ENCODE measurements around the gene DNAJC19.

DNAJC19 gene

DNA sequence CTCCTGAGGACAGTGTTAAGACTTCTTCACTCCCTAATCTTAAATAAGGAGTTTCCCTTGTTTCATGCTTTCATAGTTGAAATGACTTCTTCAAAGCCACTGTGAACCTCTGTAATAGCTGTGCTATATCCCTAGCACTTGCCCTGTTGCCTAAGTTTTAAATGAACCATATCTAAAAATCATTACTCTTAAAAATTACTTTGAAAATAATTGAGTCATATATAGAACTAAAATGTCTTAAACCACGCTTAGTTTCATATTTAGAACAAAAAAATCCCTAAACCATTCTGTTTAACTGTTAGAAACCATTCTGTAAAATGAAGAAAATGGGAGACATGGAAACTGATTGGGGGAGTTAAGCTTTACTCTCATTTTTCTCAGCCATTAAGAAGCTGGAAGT is 29.8 kb downstream of the DNAJC19 start:
- DNase-seq, result no peak

DNA sequence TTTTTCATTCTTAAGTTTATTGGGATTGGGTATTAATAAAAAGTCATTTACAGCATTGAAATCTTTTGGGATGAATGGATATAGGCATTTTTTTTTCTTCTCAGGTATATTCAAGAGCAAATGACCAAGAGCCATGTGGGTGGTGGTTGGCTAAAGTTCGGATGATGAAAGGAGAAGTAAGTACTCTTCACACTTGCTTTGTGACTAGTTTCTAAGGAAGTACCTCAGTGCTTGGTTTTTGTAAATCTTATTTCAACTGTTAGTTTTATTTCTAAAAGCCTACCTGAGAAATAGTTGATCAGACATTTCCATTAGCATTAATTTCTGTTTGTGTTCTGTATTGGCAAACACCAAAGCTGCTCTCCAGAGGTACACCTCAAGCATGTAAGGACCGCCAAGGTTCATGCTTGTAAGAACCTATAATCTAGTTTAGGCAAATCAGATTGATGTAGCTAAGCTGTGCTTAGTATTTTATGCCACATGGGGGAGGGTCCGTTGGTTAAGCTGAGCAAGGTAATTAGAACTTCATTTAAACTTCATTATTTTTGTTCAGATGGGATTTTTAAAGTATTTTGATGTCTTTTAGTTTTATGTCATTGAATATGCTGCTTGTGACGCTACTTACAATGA is 41.7 kb downstream of the DNAJC19 start:
- DNase-seq, result no peak

DNA sequence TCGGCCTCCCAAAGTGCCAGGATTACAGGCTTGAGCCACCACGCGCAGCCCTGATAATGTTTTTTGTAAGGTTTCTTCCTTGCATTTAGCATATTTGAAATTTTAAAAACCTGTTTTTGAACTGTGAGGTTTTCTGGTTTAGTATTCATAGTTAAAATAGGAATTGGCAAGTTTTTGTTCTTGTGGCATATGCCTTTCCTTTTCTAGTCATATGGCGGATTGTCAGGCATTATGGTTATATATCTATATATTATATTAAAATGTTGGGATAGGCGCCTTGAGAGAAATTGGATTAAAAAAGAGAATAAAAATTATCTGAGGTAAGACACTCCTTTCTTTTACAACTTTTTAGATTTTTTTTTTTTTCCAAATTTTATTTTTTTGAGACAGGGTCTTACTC is 48.7 kb downstream of the DNAJC19 start:
- DNase-seq, result no peak

DNA sequence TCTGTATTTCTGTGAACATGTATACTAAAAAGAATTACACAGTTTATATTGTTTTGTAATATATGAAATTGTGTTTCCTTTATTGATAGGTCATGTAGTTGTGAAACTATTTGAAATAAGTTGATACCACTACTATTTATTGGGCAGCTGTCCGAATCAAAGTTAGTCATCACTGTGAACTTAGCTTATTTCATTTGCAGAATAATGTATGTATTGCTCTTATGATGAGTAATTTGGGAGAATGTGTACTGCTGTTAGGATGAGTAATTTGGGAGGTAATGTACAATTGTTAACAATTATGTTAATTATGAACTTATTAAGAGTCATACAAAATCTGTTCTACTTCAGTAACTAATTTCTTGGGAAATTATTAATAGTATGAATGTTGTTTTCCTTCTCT is 54.9 kb downstream of the DNAJC19 start:
- no peak for DNase-seq
